WTC11 (cell line): ENCODE results near the gene LTBP1. TPM values are rescaled to one million over a fixed set of nuclear protein-coding genes. Genes with fewer than 3 reads are reported as not detected.

Experiments
- ATAC-seq: fragments of 200-7000 bp; cut with Tn5 transposase; 2 replicates; pipeline ENCODE4 v1.10.0; 2021; ENCODE audit warnings: mild to moderate bottlenecking, moderate library complexity
- CTCF ChIA-PET: fragments of 300-600 bp; sonication (Branson Sonifier 250); formaldehyde crosslinking; loops from one replicate; lab custom pipeline; 2021; ENCODE audit warnings: antibody characterized with exemption; lab: Charles Lee
- POLR2A ChIA-PET: fragments of 350-600 bp; sonication (Branson Sonifier 250); formaldehyde crosslinking; loops from one replicate; lab custom pipeline; 2021; ENCODE audit warnings: antibody characterized with exemption; lab: Charles Lee
- DNase-seq: peaks from one replicate; pipeline ENCODE4 v3.0.0; 2021; ENCODE audit warnings: low spot score
- H3K27ac Mint-ChIP-seq: 2 replicates; pipeline ENCODE4 v1.8.0; 2021; ENCODE audit warnings: mixed read lengths
- H3K27me3 Mint-ChIP-seq: 2 replicates; pipeline ENCODE4 v1.8.0; 2021; ENCODE audit warnings: low read depth, mild to moderate bottlenecking, moderate library complexity, mixed read lengths
- H3K36me3 Mint-ChIP-seq: 2 replicates; pipeline ENCODE4 v1.8.0; 2021; ENCODE audit warnings: mixed read lengths
- H3K4me1 Mint-ChIP-seq: 2 replicates; pipeline ENCODE4 v1.8.0; 2022; ENCODE audit warnings: mixed read lengths
- H3K4me3 Mint-ChIP-seq: 2 replicates; pipeline ENCODE4 v1.8.0; 2021; ENCODE audit warnings: mild to moderate bottlenecking, moderate library complexity, mixed read lengths
- H3K9me3 Mint-ChIP-seq: 2 replicates; pipeline ENCODE4 v1.8.0; 2021; ENCODE audit warnings: mixed read lengths
- AFF4 ChIP-seq: sonication (generic); formaldehyde crosslinking; IDR thresholded peaks from 2 replicates; pipeline ENCODE4 v1.8.1; 2023; ENCODE audit warnings: mild to moderate bottlenecking, missing genetic modification reagents, borderline replicate concordance
- CBFB ChIP-seq: sonication (generic); formaldehyde crosslinking; IDR thresholded peaks from 2 replicates; pipeline ENCODE4 v1.8.1; 2022; ENCODE audit warnings: mild to moderate bottlenecking, low read depth, missing genetic modification reagents
- CREM ChIP-seq: sonication (generic); formaldehyde crosslinking; IDR thresholded peaks from 2 replicates; pipeline ENCODE4 v1.8.1; 2022; ENCODE audit warnings: mild to moderate bottlenecking, missing genetic modification reagents, moderate library complexity
- E2F1 ChIP-seq: sonication (generic); formaldehyde crosslinking; IDR thresholded peaks from 2 replicates; pipeline ENCODE4 v1.8.0; 2022; ENCODE audit warnings: mild to moderate bottlenecking, missing genetic modification reagents
- E2F4 ChIP-seq: sonication (generic); formaldehyde crosslinking; IDR thresholded peaks from 2 replicates; pipeline ENCODE4 v1.8.1; 2022; ENCODE audit warnings: low read depth, mild to moderate bottlenecking, moderate library complexity, missing genetic modification reagents, borderline replicate concordance
- FOXK1 ChIP-seq: sonication (generic); formaldehyde crosslinking; IDR thresholded peaks from 2 replicates; pipeline ENCODE4 v1.8.0; 2022; ENCODE audit warnings: mild to moderate bottlenecking, moderate library complexity, missing genetic modification reagents
- GABPB1 ChIP-seq: sonication (generic); formaldehyde crosslinking; IDR thresholded peaks from 2 replicates; pipeline ENCODE4 v1.8.1; 2023; ENCODE audit warnings: mild to moderate bottlenecking, missing genetic modification reagents
- HMGA2 ChIP-seq: fragments of 250-450 bp; sonication (Bioruptor Pico); IDR thresholded peaks from 2 replicates; pipeline ENCODE4 v1.4.0; 2021; ENCODE audit warnings: mild to moderate bottlenecking, moderate library complexity
- HMGXB4 ChIP-seq: sonication (generic); formaldehyde crosslinking; IDR thresholded peaks from 2 replicates; pipeline ENCODE4 v1.8.1; 2023; ENCODE audit warnings: mild to moderate bottlenecking, moderate library complexity, missing genetic modification reagents
- MYBL2 ChIP-seq: sonication (generic); formaldehyde crosslinking; IDR thresholded peaks from 2 replicates; pipeline ENCODE4 v1.8.1; 2023; ENCODE audit warnings: mild to moderate bottlenecking, moderate library complexity, missing genetic modification reagents
- NR2C2 ChIP-seq: sonication (generic); formaldehyde crosslinking; IDR thresholded peaks from 2 replicates; pipeline ENCODE4 v1.8.0; 2022; ENCODE audit warnings: mild to moderate bottlenecking, missing genetic modification reagents
- RORB ChIP-seq: fragments of 250-450 bp; sonication (Bioruptor Pico); IDR thresholded peaks from 2 replicates; pipeline ENCODE4 v1.9.0; 2021; ENCODE audit warnings: mild to moderate bottlenecking
- SMAD3 ChIP-seq: sonication (generic); formaldehyde crosslinking; IDR thresholded peaks from 2 replicates; pipeline ENCODE4 v1.8.0; 2022; ENCODE audit warnings: missing genetic modification reagents, mild to moderate bottlenecking, borderline replicate concordance
- TCF7 ChIP-seq: sonication (generic); formaldehyde crosslinking; IDR thresholded peaks from 2 replicates; pipeline ENCODE4 v1.8.0; 2022; ENCODE audit warnings: mild to moderate bottlenecking, low read depth, missing genetic modification reagents, moderate library complexity
- ZNF281 ChIP-seq: sonication (generic); formaldehyde crosslinking; IDR thresholded peaks from 2 replicates; pipeline ENCODE4 v1.8.0; 2023; ENCODE audit warnings: mild to moderate bottlenecking, missing genetic modification reagents
- ZNF532 ChIP-seq: fragments of 250-450 bp; sonication (Bioruptor Pico); IDR thresholded peaks from 2 replicates; pipeline ENCODE4 v1.9.0; 2021; ENCODE audit warnings: mild to moderate bottlenecking, borderline replicate concordance
- ZSCAN18 ChIP-seq: fragments of 250-450 bp; sonication (Bioruptor Pico); IDR thresholded peaks from 2 replicates; pipeline ENCODE4 v2.1.2; 2022; ENCODE audit warnings: mild to moderate bottlenecking, moderate library complexity
- total RNA-seq: library from RNA; stranded (reverse); gene quantifications from 3 replicates; pipeline ENCODE4 v1.2.3, GENCODE V29; 2021

Gene LTBP1
- total RNA-seq, 1 experiment from 2014 or later = 33.6 TPM

- TF ChIP-seq TCF7 (CRISPR knock-in tag) = no peak
- no peak for TF ChIP-seq GABPB1 (CRISPR knock-in tag)
- no peak for TF ChIP-seq FOXK1 (CRISPR knock-in tag)
- no peak for TF ChIP-seq E2F4 (CRISPR knock-in tag)
- TF ChIP-seq ZSCAN18 = no peak
- no peak for TF ChIP-seq E2F1 (CRISPR knock-in tag)
- no peak for TF ChIP-seq ZNF532 (CRISPR knock-in tag)
These were observed 30.5 kb downstream of the LTBP1 start (continued) for GRCh38 chr2:32977228-32977758.

- ChIA-PET POLR2A (no interaction called here), CTCF (no interaction called here)
- no peak overlapping the region for H3K27ac Mint-ChIP-seq
- DNase-seq = no peak
- ATAC-seq = no peak
- peaks cover 7% of the 10 kb centered on the region for H3K4me1 Mint-ChIP-seq
- H3K36me3 Mint-ChIP-seq = peaks cover 13% of the 10 kb centered on the region
- no peak overlapping the region for H3K4me3 Mint-ChIP-seq
- H3K27me3 Mint-ChIP-seq = no peaks in the 10 kb centered on the region; the same call in 1 of the 2 replicates
- H3K9me3 Mint-ChIP-seq = peaks cover 26% of the 10 kb centered on the region
- TF ChIP-seq AFF4 = no peak
- no peak for TF ChIP-seq RORB (CRISPR knock-in tag)
- no peak for TF ChIP-seq TCF7 (CRISPR knock-in tag)
- no peak for TF ChIP-seq MYBL2
- TF ChIP-seq CREM (CRISPR knock-in tag) = no peak
- no peak for TF ChIP-seq SMAD3 (CRISPR knock-in tag)
- TF ChIP-seq ZNF281 (CRISPR knock-in tag) = no peak
- no peak for TF ChIP-seq CBFB (CRISPR knock-in tag)
- no peak for TF ChIP-seq FOXK1 (CRISPR knock-in tag)
- TF ChIP-seq NR2C2 (CRISPR knock-in tag) = no peak
- no peak for TF ChIP-seq HMGXB4
- TF ChIP-seq E2F4 (CRISPR knock-in tag) = no peak
- no peak for TF ChIP-seq HMGA2 (CRISPR knock-in tag)
These were observed 34.9 kb downstream of the LTBP1 start for GRCh38 chr2:32981612-32982011.
